GM12878 (cell line): ENCODE data around the gene CACNA2D3. TPM values are rescaled to one million over a fixed set of nuclear protein-coding genes. Genes with fewer than 3 reads are reported as not detected.

ENCODE experiments used
- ATAC-seq: fragments of 200-7000 bp; cut with Tn5 transposase; 3 replicates; pipeline ENCODE4 v1.9.1; 2020; ENCODE audit warnings: mild to moderate bottlenecking, moderate library complexity
- BruUV-seq: library from RNA; stranded (reverse); fragments of 400-500 nt; replicated peaks from 2 replicates; lab custom pipeline; 2021; lab: Mats Ljungman, UMichigan
- CTCF ChIA-PET: fragments of 300-600 bp; sonication (Branson Sonifier 250); formaldehyde crosslinking; extraction: SDS; loops from one replicate; lab custom pipeline; 2021; ENCODE audit warnings: inconsistent platforms; lab: Yijun Ruan, JAX
- POLR2A ChIA-PET: fragments of 350-600 bp; formaldehyde crosslinking; extraction: SDS; loops from one replicate; lab custom pipeline; 2021; ENCODE audit warnings: inconsistent platforms; lab: Charles Lee
- RAD21 ChIA-PET: fragments of 300-600 bp; sonication (Branson Sonifier 250); formaldehyde crosslinking; loops from one replicate; lab custom pipeline; 2023; ENCODE audit warnings: antibody characterized with exemption; ENCODE audit not compliant: unreplicated experiment; lab: Charles Lee
- SMC1A ChIA-PET: fragments of 300-600 bp; sonication (Branson Sonifier 250); formaldehyde crosslinking; loops from one replicate; lab custom pipeline; 2023; ENCODE audit not compliant: unreplicated experiment, uncharacterized antibody; lab: Charles Lee
- DNase-seq: peaks from one replicate; pipeline ENCODE4 v3.0.0-alpha.2; 2011; ENCODE audit warnings: low read depth, low spot score
- FAIRE-seq: peaks from 3 replicates; lab custom pipeline; 2011; peaks lifted over from hg19 to GRCh38; lab: Jason Lieb, UNC
- H2AFZ ChIP-seq: 2 replicates; pipeline ENCODE4 v1.6.0; 2011; ENCODE audit warnings: low read depth, low read length, control low read depth; ENCODE audit not compliant: control insufficient read depth
- H3K27ac ChIP-seq: 2 replicates; pipeline ENCODE4 v1.5.1; 2011; ENCODE audit warnings: control low read depth; ENCODE audit not compliant: control insufficient read depth, insufficient read depth
- H3K27me3 ChIP-seq, 2 experiments: replicated peaks in 1 of 2; 2 replicates each; pipeline versions ENCODE4 v1.6.0 to v1.6.1; 2011; ENCODE audit warnings: low read length in 1 of 2; ENCODE audit not compliant: control insufficient read depth in 2 of 2, insufficient read depth in 2 of 2
- H3K36me3 ChIP-seq, 2 experiments: 2 replicates each; pipeline ENCODE4 v1.5.1; 2011; ENCODE audit warnings: low read length in 1 of 2; ENCODE audit not compliant: control insufficient read depth in 2 of 2, insufficient read depth in 2 of 2
- H3K4me1 ChIP-seq: 2 replicates; pipeline ENCODE4 v1.6.1; 2011; ENCODE audit warnings: mild to moderate bottlenecking, low read length, moderate library complexity, mixed read lengths; ENCODE audit not compliant: control insufficient read depth, insufficient read depth
- H3K4me2 ChIP-seq: 2 replicates; pipeline ENCODE4 v1.6.0; 2011; ENCODE audit warnings: control low read depth; ENCODE audit not compliant: control insufficient read depth, insufficient read depth
- H3K4me3 ChIP-seq: fragments of 200-600 bp; sonication (generic); 2 replicates; pipeline ENCODE4 v1.5.1; 2016
- H3K79me2 ChIP-seq: 2 replicates; pipeline ENCODE4 v1.6.0; 2011; ENCODE audit warnings: low read length; ENCODE audit not compliant: control insufficient read depth, insufficient read depth
- H3K9ac ChIP-seq: 2 replicates; pipeline ENCODE4 v1.8.0; 2011; ENCODE audit warnings: low read length, control low read depth, mixed read lengths; ENCODE audit not compliant: control insufficient read depth, insufficient read depth
- H3K9me3 ChIP-seq: replicated peaks from 3 replicates; pipeline ENCODE4 v1.5.1; 2011; ENCODE audit warnings: mild to moderate bottlenecking, low read length; ENCODE audit not compliant: control insufficient read depth, insufficient read depth
- H4K20me1 ChIP-seq: 2 replicates; pipeline ENCODE4 v1.6.0; 2011; ENCODE audit not compliant: control insufficient read depth, insufficient read depth
- BMI1 ChIP-seq: fragments of 450-650 bp; IDR thresholded peaks from 2 replicates; pipeline ENCODE4 v1.6.1; 2016; ENCODE audit warnings: mild to moderate bottlenecking, moderate library complexity, borderline replicate concordance
- JUND ChIP-seq: IDR thresholded peaks from 2 replicates; pipeline ENCODE4 v1.6.1; 2012; ENCODE audit warnings: low read depth, mild to moderate bottlenecking, low read length, improper control_type of control experiment, moderate library complexity
- POLR2AphosphoS5 ChIP-seq: IDR thresholded peaks from 2 replicates; pipeline ENCODE4 v1.6.1; 2011; ENCODE audit warnings: mild to moderate bottlenecking, low read length, inconsistent platforms
- SMC3 ChIP-seq: IDR thresholded peaks from 2 replicates; pipeline ENCODE4 v1.6.1; 2011; ENCODE audit warnings: low read length, improper control_type of control experiment, borderline replicate concordance
- SUPT20H ChIP-seq: IDR thresholded peaks from 2 replicates; pipeline ENCODE4 v1.6.1; 2011; ENCODE audit warnings: low read depth, mild to moderate bottlenecking, low read length, moderate library complexity, borderline replicate concordance; ENCODE audit not compliant: control insufficient read depth
- ZSCAN29 ChIP-seq: fragments of 450-650 bp; IDR thresholded peaks from 2 replicates; pipeline ENCODE4 v1.6.1; 2017; ENCODE audit warnings: mild to moderate bottlenecking, moderate library complexity
- whole genome bisulfite sequencing: methylation state at CpG from one replicate; pipeline ENCODE4 v1.1.6; 2016; ENCODE audit warnings: low lambda C conversion rate; ENCODE audit not compliant: insufficient replicate concordance, insufficient coverage; ENCODE audit errors: missing lambda C conversion rate; 5-methylcytosine and 5-hydroxymethylcytosine counted together
- in situ Hi-C: fragments of 300-500 bp; cut with MboI; formaldehyde crosslinking; loops from 9 replicates; pipeline ENCODE4 v1.14.3; 2018; ENCODE audit warnings: mixed read lengths
- intact Hi-C: fragments of 100-400 bp; cut with micrococcal nuclease; formaldehyde crosslinking; loops from one replicate; pipeline ENCODE4 v1.14.2; 2022; ENCODE audit not compliant: unreplicated experiment
- polyA plus RNA-seq, 11 experiments: library from polyadenylated mRNA; depleted of rRNA in 4 of 11; unstranded in 6 of 11; stranded (reverse) in 5 of 11; fragments of >200 nt; fragmentation: Nextera tagmentation in 4 of 11; fragmentation: Illumina TruSeq in 1 of 11; extraction: Ambion mirVana in 4 of 11; extraction: Trizol in 1 of 11; gene quantifications; 1 replicate in 1 of 11; 2 replicates in 10 of 11; pipeline versions ENCODE4 v1.2.1 to v1.2.3, GENCODE V29; 2011 to 2016; ENCODE audit warnings: inconsistent platforms in 2 of 11, missing spikeins in 2 of 11, low read depth in 1 of 11
- total RNA-seq, 4 experiments: library from RNA; depleted of rRNA in 3 of 4; stranded (reverse); fragments of >200 nt in 3 of 4; fragmentation: Illumina TruSeq in 1 of 4; extraction: Trizol in 1 of 4; gene quantifications; 2 replicates each; pipeline versions ENCODE4 v1.2.1 to v1.2.3, GENCODE V29; 2013 to 2021
- TF ChIP-seq, protein P1 (sequence below): IDR thresholded peaks from 2 replicates; pipeline ENCODE4 v1.6.1; 2012; ENCODE audit warnings: mild to moderate bottlenecking, low read depth, low read length

CACNA2D3 gene
- total and polyA plus RNA-seq, 10 of the 15 experiments (the other 5 are each of a cell fraction or from before 2014, with no cell fraction given) = not detected

DNA sequence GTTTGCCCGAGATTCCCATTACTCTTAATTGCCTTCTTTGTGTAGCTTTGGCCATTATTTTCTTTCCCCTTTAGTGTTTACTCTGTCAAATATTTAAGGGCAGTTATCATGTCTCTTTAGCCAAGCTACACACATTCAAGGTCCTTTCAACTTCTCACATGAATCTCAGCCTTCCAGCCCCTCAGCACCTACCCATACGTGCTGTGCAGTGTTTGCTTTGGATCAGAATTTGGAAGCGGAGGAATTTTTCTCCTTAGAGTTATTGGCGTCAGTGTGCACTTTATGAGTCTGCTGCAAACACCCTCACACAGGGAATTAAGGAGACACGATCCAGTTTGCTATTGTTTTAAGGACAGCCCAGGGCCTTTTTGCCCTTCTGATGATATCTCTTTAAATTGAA lies 231.6 kb downstream of the CACNA2D3 start (continued):
- no peak for TF ChIP-seq BMI1
- TF ChIP-seq SMC3 = no peak
- no peak for TF ChIP-seq SUPT20H
- TF ChIP-seq JUND = no peak
- TF ChIP-seq, protein P1, sequence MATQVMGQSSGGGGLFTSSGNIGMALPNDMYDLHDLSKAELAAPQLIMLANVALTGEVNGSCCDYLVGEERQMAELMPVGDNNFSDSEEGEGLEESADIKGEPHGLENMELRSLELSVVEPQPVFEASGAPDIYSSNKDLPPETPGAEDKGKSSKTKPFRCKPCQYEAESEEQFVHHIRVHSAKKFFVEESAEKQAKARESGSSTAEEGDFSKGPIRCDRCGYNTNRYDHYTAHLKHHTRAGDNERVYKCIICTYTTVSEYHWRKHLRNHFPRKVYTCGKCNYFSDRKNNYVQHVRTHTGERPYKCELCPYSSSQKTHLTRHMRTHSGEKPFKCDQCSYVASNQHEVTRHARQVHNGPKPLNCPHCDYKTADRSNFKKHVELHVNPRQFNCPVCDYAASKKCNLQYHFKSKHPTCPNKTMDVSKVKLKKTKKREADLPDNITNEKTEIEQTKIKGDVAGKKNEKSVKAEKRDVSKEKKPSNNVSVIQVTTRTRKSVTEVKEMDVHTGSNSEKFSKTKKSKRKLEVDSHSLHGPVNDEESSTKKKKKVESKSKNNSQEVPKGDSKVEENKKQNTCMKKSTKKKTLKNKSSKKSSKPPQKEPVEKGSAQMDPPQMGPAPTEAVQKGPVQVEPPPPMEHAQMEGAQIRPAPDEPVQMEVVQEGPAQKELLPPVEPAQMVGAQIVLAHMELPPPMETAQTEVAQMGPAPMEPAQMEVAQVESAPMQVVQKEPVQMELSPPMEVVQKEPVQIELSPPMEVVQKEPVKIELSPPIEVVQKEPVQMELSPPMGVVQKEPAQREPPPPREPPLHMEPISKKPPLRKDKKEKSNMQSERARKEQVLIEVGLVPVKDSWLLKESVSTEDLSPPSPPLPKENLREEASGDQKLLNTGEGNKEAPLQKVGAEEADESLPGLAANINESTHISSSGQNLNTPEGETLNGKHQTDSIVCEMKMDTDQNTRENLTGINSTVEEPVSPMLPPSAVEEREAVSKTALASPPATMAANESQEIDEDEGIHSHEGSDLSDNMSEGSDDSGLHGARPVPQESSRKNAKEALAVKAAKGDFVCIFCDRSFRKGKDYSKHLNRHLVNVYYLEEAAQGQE = no peak

DNA sequence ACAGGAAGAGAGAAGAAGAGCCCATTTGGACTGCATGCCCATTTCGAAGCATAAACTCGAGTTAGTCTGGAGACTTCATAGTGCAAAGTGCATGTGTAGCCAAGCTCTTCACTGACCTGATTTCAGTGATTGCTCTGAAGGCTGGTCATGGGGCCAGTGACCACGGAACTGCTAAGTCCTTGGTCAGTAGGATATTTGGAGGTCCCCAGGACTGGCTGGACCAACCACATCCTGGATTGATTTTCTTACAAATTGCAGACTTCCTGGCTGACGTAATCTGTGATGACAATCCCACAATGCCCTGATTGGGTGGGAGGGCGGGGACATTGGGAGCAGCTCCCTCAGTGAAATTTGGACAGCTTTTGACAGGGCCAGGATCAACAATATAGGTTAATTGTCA lies 233.4 kb downstream of the CACNA2D3 start:
- ChIA-PET SMC1A (no interaction called here), POLR2A (no interaction called here), CTCF (no interaction called here), RAD21 (no interaction called here)
- H3K4me1 ChIP-seq = no peaks in the 10 kb centered on the region
- in situ Hi-C loops = no loop called here
- H3K36me3 ChIP-seq = no peaks in the 10 kb centered on the region
- DNase-seq = no peak
- H3K4me3 ChIP-seq = no peak overlapping the region
- FAIRE-seq = no peak
- no peak overlapping the region for H3K9ac ChIP-seq
- no peak for ATAC-seq
- H3K4me2 ChIP-seq = no peak overlapping the region
- intact Hi-C loops = no loop called here
- H2AFZ ChIP-seq = no peak overlapping the region
- 17% methylated on average over 5 of the region's 5 CpGs for WGBS
- BruUV-seq = no TSS peak
- H3K79me2 ChIP-seq = no peaks in the 10 kb centered on the region
- H3K27me3 ChIP-seq = no peaks in the 10 kb centered on the region
- H3K9me3 ChIP-seq = no peaks in the 10 kb centered on the region
- TF ChIP-seq POLR2AphosphoS5 (no peak), ZSCAN29 (no peak), SMC3 (no peak)
- no peak overlapping the region for H3K27ac ChIP-seq
- no peaks in the 10 kb centered on the region for H4K20me1 ChIP-seq
